ENCODE data around the gene BTNL9.

- TF ChIP-seq CTCF (IDR thresholded peaks at IDR 0.05) (no peak), POLR2AphosphoS5 (IDR thresholded peaks at IDR 0.05) (no peak), POLR2A (IDR thresholded peaks at IDR 0.05; ENCODE audit: low read depth) (no peak), EP300 (IDR thresholded peaks at IDR 0.05) (no peak)
These were observed 14.1 kb downstream of the BTNL9 start for GRCh38 chr5:181054138-181054537.
